PC-3 (cell line): ENCODE data around the gene KDM4B. TPM values are rescaled to one million over a fixed set of nuclear protein-coding genes. Genes with fewer than 3 reads are reported as not detected.

Experiments
- ATAC-seq: fragments of 200-7000 bp; cut with Tn5 transposase; 2 replicates; pipeline ENCODE4 v1.9.1; 2020; ENCODE audit warnings: mild to moderate bottlenecking, moderate library complexity
- BruUV-seq: library from RNA; stranded (reverse); fragments of 400-500 nt; replicated peaks from 2 replicates; lab custom pipeline; 2021; lab: Mats Ljungman, UMichigan
- CTCF ChIA-PET: fragments of 300-600 bp; sonication (Branson Sonifier 250); formaldehyde crosslinking; loops from one replicate; lab custom pipeline; 2022; ENCODE audit warnings: antibody characterized with exemption; lab: Charles Lee
- POLR2A ChIA-PET: fragments of 300-600 bp; sonication (Branson Sonifier 250); formaldehyde crosslinking; loops from one replicate; lab custom pipeline; 2022; ENCODE audit warnings: antibody characterized with exemption; ENCODE audit not compliant: unreplicated experiment; lab: Charles Lee
- DNase-seq: peaks from one replicate; pipeline ENCODE4 v3.0.0-alpha.2; 2015
- H2AFZ ChIP-seq: fragments of 300-600 bp; sonication (generic); 2 replicates; pipeline ENCODE4 v1.6.0; 2016; ENCODE audit warnings: antibody characterized with exemption, low read length
- H3F3A ChIP-seq: fragments of 300-600 bp; sonication (generic); one replicate; pipeline ENCODE4 v1.6.0; 2017; ENCODE audit warnings: antibody characterized with exemption, low read length, control low read depth, mild to moderate bottlenecking; ENCODE audit not compliant: unreplicated experiment
- H3K27ac ChIP-seq: fragments of 300-600 bp; sonication (generic); 2 replicates; pipeline ENCODE4 v1.5.1; 2016; ENCODE audit warnings: mild to moderate bottlenecking, low read length
- H3K27me3 ChIP-seq: fragments of 300-600 bp; sonication (generic); 2 replicates; pipeline ENCODE4 v1.6.1; 2016; ENCODE audit warnings: low read length, mixed read lengths
- H3K36me3 ChIP-seq: fragments of 300-600 bp; sonication (generic); 2 replicates; pipeline ENCODE4 v1.6.1; 2016; ENCODE audit warnings: low read depth, mixed run types, low read length, mixed read lengths
- H3K4me1 ChIP-seq: fragments of 300-600 bp; sonication (generic); 2 replicates; pipeline ENCODE4 v1.5.1; 2016; ENCODE audit warnings: low read length; ENCODE audit not compliant: insufficient read depth
- H3K4me2 ChIP-seq: fragments of 300-600 bp; sonication (generic); 2 replicates; pipeline ENCODE4 v1.6.0; 2016; ENCODE audit warnings: low read length
- H3K4me3 ChIP-seq: fragments of 300-600 bp; sonication (generic); 2 replicates; pipeline ENCODE4 v1.5.1; 2016; ENCODE audit warnings: mild to moderate bottlenecking, low read length, mixed read lengths
- H3K79me2 ChIP-seq: fragments of 300-600 bp; sonication (generic); 2 replicates; pipeline ENCODE4 v1.6.1; 2017; ENCODE audit warnings: low read length, mixed read lengths
- H3K9ac ChIP-seq: fragments of 300-600 bp; sonication (generic); 2 replicates; pipeline ENCODE4 v1.6.0; 2016; ENCODE audit warnings: mild to moderate bottlenecking, low read length
- H3K9me2 ChIP-seq: fragments of 300-600 bp; sonication (generic); replicated peaks from 2 replicates; pipeline ENCODE4 v1.6.1; 2016; ENCODE audit warnings: mixed run types, low read length, mixed read lengths
- H3K9me3 ChIP-seq: fragments of 300-600 bp; sonication (generic); 2 replicates; pipeline ENCODE4 v1.6.1; 2016; ENCODE audit warnings: low read length, mixed read lengths
- H4K20me1 ChIP-seq: fragments of 300-600 bp; sonication (generic); 2 replicates; pipeline ENCODE4 v1.6.1; 2016; ENCODE audit warnings: low read length, mixed read lengths
- EZH2 ChIP-seq: fragments of 300-600 bp; sonication (generic); IDR thresholded peaks from one replicate; pipeline ENCODE4 v1.6.1; 2017; ENCODE audit warnings: antibody characterized with exemption, mild to moderate bottlenecking, low read length; ENCODE audit not compliant: unreplicated experiment
- EZH2phosphoT487 ChIP-seq: fragments of 300-600 bp; sonication (generic); IDR thresholded peaks from 2 replicates; pipeline ENCODE4 v1.6.1; 2018; ENCODE audit warnings: mild to moderate bottlenecking, antibody characterized with exemption, low read length, borderline replicate concordance
- intact Hi-C: fragments of 100-400 bp; cut with micrococcal nuclease; formaldehyde crosslinking; loops from 2 replicates; pipeline ENCODE4 v1.9.0; 2023
- total RNA-seq: library from RNA; depleted of rRNA; stranded (reverse); fragments of >200 nt; gene quantifications from 2 replicates; pipeline ENCODE4 v1.2.3, GENCODE V29; 2014
- TF ChIP-seq, protein P1 (sequence below): fragments of 300-600 bp; sonication (generic); conservative IDR thresholded peaks from 2 replicates; pipeline ENCODE4 v1.5.1; 2017; ENCODE audit warnings: antibody characterized with exemption, low read depth, mild to moderate bottlenecking, low read length

The KDM4B gene
- total RNA-seq, 1 experiment from 2014 or later, result 19.8 TPM

- Histone ChIP-seq H3K79me2 (no peaks in the 10 kb centered on the region), H3K9ac (no peak overlapping the region), H2AFZ (no peak overlapping the region), H3F3A (no peaks in the 10 kb centered on the region), H3K9me3 (no peaks in the 10 kb centered on the region), H4K20me1 (0 out of 2 replicates have a peak, but pooled peaks cover 3% of the 10 kb centered on the region), H3K36me3 (peaks cover 5% of the 10 kb centered on the region; the same call in 1 of the 2 replicates), H3K4me1 (peaks cover under 1% of the 10 kb centered on the region; the same call in 1 of the 2 replicates), H3K4me3 (no peak overlapping the region), H3K4me2 (no peak overlapping the region), H3K27ac (no peak overlapping the region), H3K9me2 (no peaks in the 10 kb centered on the region), H3K27me3 (no peaks in the 10 kb centered on the region)
- DNase-seq (no peak), ATAC-seq (no peak)
- TF ChIP-seq, protein P1, sequence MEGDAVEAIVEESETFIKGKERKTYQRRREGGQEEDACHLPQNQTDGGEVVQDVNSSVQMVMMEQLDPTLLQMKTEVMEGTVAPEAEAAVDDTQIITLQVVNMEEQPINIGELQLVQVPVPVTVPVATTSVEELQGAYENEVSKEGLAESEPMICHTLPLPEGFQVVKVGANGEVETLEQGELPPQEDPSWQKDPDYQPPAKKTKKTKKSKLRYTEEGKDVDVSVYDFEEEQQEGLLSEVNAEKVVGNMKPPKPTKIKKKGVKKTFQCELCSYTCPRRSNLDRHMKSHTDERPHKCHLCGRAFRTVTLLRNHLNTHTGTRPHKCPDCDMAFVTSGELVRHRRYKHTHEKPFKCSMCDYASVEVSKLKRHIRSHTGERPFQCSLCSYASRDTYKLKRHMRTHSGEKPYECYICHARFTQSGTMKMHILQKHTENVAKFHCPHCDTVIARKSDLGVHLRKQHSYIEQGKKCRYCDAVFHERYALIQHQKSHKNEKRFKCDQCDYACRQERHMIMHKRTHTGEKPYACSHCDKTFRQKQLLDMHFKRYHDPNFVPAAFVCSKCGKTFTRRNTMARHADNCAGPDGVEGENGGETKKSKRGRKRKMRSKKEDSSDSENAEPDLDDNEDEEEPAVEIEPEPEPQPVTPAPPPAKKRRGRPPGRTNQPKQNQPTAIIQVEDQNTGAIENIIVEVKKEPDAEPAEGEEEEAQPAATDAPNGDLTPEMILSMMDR, result no peak
- TF ChIP-seq EZH2, result no peak
- POLR2A ChIA-PET, result no interaction called here
- BruUV-seq, result no TSS peak
- CTCF ChIA-PET, result no interaction called here
- intact Hi-C loops, result no loop called here
Observed at GRCh38 chr19:5063873-5064645, 95.1 kb downstream of the KDM4B start.

GRCh38 chr19:5064896-5065295 is 96.0 kb downstream of the KDM4B start:
- DNase-seq (no peak), ATAC-seq (no peak)
- H3K79me2 ChIP-seq, result no peaks in the 10 kb centered on the region
- POLR2A ChIA-PET, result no interaction called here
- H3K4me1 ChIP-seq, result no peaks in the 10 kb centered on the region
- H2AFZ ChIP-seq, result no peak overlapping the region
- H3K36me3 ChIP-seq, result peaks cover 5% of the 10 kb centered on the region; the same call in 1 of the 2 replicates
- 0 out of 2 replicates have a peak, but pooled peaks cover 3% of the 10 kb centered on the region for H4K20me1 ChIP-seq
- H3K9me2 ChIP-seq, result no peaks in the 10 kb centered on the region
- H3K4me2 ChIP-seq, result no peak overlapping the region
- TF ChIP-seq, protein P1, result no peak
- TF ChIP-seq EZH2 (no peak), EZH2phosphoT487 (no peak)
- intact Hi-C loops, result no loop called here
- no peak overlapping the region for H3K9ac ChIP-seq
- no TSS peak for BruUV-seq
- no peak overlapping the region for H3K4me3 ChIP-seq
- no peaks in the 10 kb centered on the region for H3K27me3 ChIP-seq
- no peaks in the 10 kb centered on the region for H3K9me3 ChIP-seq
- no peak overlapping the region for H3K27ac ChIP-seq
- H3F3A ChIP-seq, result no peaks in the 10 kb centered on the region
- CTCF ChIA-PET, result no interaction called here

- CTCF ChIA-PET, result no interaction called here
- intact Hi-C loops, result no loop called here
- POLR2A ChIA-PET, result no interaction called here
Observed at GRCh38 chr19:5065663-5066093, 96.8 kb downstream of the KDM4B start.

More at GRCh38 chr19:5065663-5066093, 96.8 kb downstream of the KDM4B start:
- 0 out of 2 replicates have a peak, but pooled peaks cover 3% of the 10 kb centered on the region for H4K20me1 ChIP-seq
- no peak overlapping the region for H3K4me2 ChIP-seq
- H3K9me2 ChIP-seq, result no peaks in the 10 kb centered on the region
- ATAC-seq, result no peak
- BruUV-seq, result no TSS peak
- no peak for DNase-seq
- TF ChIP-seq, protein P1, result no peak
- TF ChIP-seq EZH2 (no peak), EZH2phosphoT487 (no peak)
- H3K79me2 ChIP-seq, result no peaks in the 10 kb centered on the region
- H3K9ac ChIP-seq, result no peak overlapping the region
- H3K27me3 ChIP-seq, result no peaks in the 10 kb centered on the region
- H3F3A ChIP-seq, result no peaks in the 10 kb centered on the region
- H3K27ac ChIP-seq, result no peak overlapping the region
- no peaks in the 10 kb centered on the region for H3K9me3 ChIP-seq
- H3K4me3 ChIP-seq, result no peak overlapping the region
- peaks cover 5% of the 10 kb centered on the region; the same call in 1 of the 2 replicates for H3K36me3 ChIP-seq
- no peak overlapping the region for H2AFZ ChIP-seq
- H3K4me1 ChIP-seq, result no peaks in the 10 kb centered on the region
